K562 (cell line): ENCODE data around the gene ZNF48. TPM values are rescaled to one million over a fixed set of nuclear protein-coding genes. Genes with fewer than 3 reads are reported as not detected.
A peak's percentile ranks its signal among the peaks of the same experiment; 100 is the strongest.

Experiments
- ELF2 ChIP-seq: fragments of 250-450 bp; sonication (Bioruptor Pico); IDR thresholded peaks from 2 replicates; pipeline ENCODE4 v1.5.0; 2021; ENCODE audit warnings: mild to moderate bottlenecking
- MAZ ChIP-seq, 2 experiments: fragments of 450-650 bp in 1 of 2; sonication (generic) in 1 of 2; formaldehyde crosslinking; IDR thresholded peaks in 1 of 2; conservative IDR thresholded peaks in 1 of 2; 2 replicates each; pipeline versions ENCODE4 v1.4.0 to v1.5.0; 2020; ENCODE audit warnings: mild to moderate bottlenecking in 1 of 2, missing genetic modification reagents in 1 of 2
- RCOR1 ChIP-seq, 2 experiments: IDR thresholded peaks; 2 replicates each; pipeline ENCODE4 v1.6.1; 2012; ENCODE audit warnings: low read depth in 2 of 2, low read length in 2 of 2, borderline replicate concordance in 1 of 2, improper control_type of control experiment in 1 of 2
- TCF3 ChIP-seq: sonication (generic); formaldehyde crosslinking; IDR thresholded peaks from 2 replicates; pipeline ENCODE4 v1.4.0; 2020; ENCODE audit warnings: mild to moderate bottlenecking, missing genetic modification reagents
- ZNF766 ChIP-seq: fragments of 200-800 bp; sonication (Bioruptor generic); conservative IDR thresholded peaks from 2 replicates; pipeline ENCODE4 v1.6.1; 2016; ENCODE audit warnings: missing genetic modification characterization, missing compliant biosample characterization
- polyA plus RNA-seq, 8 experiments: library from polyadenylated mRNA; depleted of rRNA in 4 of 8; stranded (reverse) in 5 of 8; unstranded in 3 of 8; fragments of >200 nt; fragmentation: Nextera tagmentation in 2 of 8; fragmentation: Illumina TruSeq in 1 of 8; extraction: Ambion mirVana in 2 of 8; extraction: Trizol in 1 of 8; gene quantifications; 2 replicates each; pipeline versions ENCODE4 v1.2.1 to v1.2.3, GENCODE V29; 2011 to 2014; ENCODE audit warnings: inconsistent platforms in 1 of 8, missing spikeins in 1 of 8
- total RNA-seq, 7 experiments: library from RNA; depleted of rRNA in 6 of 7; stranded (reverse); fragments of >200 nt in 6 of 7; fragmentation: Illumina TruSeq in 2 of 7; extraction: Trizol in 2 of 7; gene quantifications; 2 replicates each; pipeline versions ENCODE4 v1.2.1 to v1.2.3, GENCODE V29; 2011 to 2021; ENCODE audit warnings: low replicate concordance in 1 of 7
- TF ChIP-seq, protein P1 (sequence below): IDR thresholded peaks from 2 replicates; pipeline ENCODE4 v1.6.1; 2011; ENCODE audit warnings: borderline replicate concordance, low read depth, mild to moderate bottlenecking, moderate library complexity, low read length; ENCODE audit not compliant: insufficient read depth, poor library complexity, severe bottlenecking
- TF ChIP-seq, protein P2 (sequence below): fragments of 250-450 bp; sonication (Bioruptor Pico); IDR thresholded peaks from 2 replicates; pipeline ENCODE4 v1.4.0; 2020; ENCODE audit warnings: mild to moderate bottlenecking
- TF ChIP-seq, protein P3 (sequence below): sonication (generic); formaldehyde crosslinking; IDR thresholded peaks from 2 replicates; pipeline ENCODE4 v1.8.0; 2022; ENCODE audit warnings: mild to moderate bottlenecking, missing genetic modification reagents, borderline replicate concordance
- TF ChIP-seq, protein P4 (sequence below), 2 experiments: fragments of 450-650 bp in 1 of 2; sonication (generic) in 1 of 2; formaldehyde crosslinking in 1 of 2; IDR thresholded peaks; 2 replicates each; pipeline versions ENCODE4 v1.7.1 to v1.9.0; 2016 to 2022; ENCODE audit warnings: inconsistent platforms in 1 of 2, mild to moderate bottlenecking in 1 of 2, missing genetic modification reagents in 1 of 2

Gene ZNF48
- total and polyA plus RNA-seq, 9 of the 15 experiments (the other 6 are each of a cell fraction or from before 2014, with no cell fraction given), result 0.38 to 11.6 (median 4.7) TPM

DNA sequence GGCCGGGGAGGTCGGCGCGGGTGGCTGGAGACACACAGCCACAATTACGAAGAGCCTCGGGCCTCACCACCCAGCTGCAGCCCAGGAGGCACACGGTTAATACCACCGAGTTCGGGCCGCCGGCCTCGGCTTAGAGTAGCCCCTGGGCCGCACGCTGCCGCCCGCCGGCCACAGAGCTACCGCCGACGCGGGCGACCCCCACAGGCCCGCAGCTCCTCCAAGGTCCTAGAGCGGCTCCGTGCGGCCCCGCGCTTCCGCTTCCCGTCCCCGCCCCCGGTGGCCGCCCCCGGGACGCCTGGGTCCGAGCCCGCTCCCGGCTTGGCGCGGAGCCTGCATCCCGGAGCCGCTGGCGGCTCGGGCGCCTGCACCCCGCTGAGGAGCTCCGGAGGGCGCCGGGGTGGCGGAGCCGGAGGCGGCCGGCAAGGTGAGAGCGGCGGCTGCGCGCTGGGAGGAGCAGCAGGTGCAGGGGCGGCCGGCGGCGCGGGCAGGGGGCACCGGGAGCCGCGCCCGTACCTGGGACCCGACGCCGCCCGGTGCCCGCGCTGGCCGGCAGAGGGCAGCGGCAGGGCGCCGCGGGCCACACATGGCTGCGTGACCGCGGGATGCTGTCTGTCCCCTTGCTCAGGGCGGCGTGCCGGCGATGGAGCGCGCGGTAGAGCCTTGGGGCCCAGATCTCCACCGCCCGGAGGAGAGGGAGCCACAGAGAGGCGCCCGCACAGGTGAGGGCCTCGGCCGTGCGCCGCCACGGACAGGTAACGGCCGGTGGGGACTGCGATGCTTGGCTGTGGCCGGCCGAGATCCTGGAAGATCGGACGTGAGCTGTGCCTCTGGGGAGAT, at the start of gene ZNF48 (continued):
- TF ChIP-seq RCOR1 (IDR thresholded peaks at IDR 0.05; ENCODE audit: borderline replicate concordance in 1 of 2, low read depth in 2 of 2, low read length in 2 of 2) (no peak), ZNF766 (CRISPR knock-in tag) (0 out of 2 replicates have a peak, but pooled peaks have one; percentile 31), MAZ (CRISPR knock-in tag; conservative IDR thresholded peaks at IDR 0.05 in 1 of 2, IDR thresholded peaks at IDR 0.05 in 1 of 2) (peak; percentile 67 to 81; a peak in 3 of 4 replicates), ELF2 (CRISPR knock-in tag) (peak; percentile 96), TCF3 (CRISPR knock-in tag) (peak; percentile 16; the same call in 1 of the 2 replicates)
- TF ChIP-seq, protein P1, sequence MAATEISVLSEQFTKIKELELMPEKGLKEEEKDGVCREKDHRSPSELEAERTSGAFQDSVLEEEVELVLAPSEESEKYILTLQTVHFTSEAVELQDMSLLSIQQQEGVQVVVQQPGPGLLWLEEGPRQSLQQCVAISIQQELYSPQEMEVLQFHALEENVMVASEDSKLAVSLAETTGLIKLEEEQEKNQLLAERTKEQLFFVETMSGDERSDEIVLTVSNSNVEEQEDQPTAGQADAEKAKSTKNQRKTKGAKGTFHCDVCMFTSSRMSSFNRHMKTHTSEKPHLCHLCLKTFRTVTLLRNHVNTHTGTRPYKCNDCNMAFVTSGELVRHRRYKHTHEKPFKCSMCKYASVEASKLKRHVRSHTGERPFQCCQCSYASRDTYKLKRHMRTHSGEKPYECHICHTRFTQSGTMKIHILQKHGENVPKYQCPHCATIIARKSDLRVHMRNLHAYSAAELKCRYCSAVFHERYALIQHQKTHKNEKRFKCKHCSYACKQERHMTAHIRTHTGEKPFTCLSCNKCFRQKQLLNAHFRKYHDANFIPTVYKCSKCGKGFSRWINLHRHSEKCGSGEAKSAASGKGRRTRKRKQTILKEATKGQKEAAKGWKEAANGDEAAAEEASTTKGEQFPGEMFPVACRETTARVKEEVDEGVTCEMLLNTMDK, result peak; percentile 62
- TF ChIP-seq, protein P2, sequence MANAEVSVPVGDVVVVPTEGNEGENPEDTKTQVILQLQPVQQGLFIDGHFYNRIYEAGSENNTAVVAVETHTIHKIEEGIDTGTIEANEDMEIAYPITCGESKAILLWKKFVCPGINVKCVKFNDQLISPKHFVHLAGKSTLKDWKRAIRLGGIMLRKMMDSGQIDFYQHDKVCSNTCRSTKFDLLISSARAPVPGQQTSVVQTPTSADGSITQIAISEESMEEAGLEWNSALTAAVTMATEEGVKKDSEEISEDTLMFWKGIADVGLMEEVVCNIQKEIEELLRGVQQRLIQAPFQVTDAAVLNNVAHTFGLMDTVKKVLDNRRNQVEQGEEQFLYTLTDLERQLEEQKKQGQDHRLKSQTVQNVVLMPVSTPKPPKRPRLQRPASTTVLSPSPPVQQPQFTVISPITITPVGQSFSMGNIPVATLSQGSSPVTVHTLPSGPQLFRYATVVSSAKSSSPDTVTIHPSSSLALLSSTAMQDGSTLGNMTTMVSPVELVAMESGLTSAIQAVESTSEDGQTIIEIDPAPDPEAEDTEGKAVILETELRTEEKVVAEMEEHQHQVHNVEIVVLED (CRISPR knock-in tag), result peak; percentile 77
- TF ChIP-seq, protein P3, sequence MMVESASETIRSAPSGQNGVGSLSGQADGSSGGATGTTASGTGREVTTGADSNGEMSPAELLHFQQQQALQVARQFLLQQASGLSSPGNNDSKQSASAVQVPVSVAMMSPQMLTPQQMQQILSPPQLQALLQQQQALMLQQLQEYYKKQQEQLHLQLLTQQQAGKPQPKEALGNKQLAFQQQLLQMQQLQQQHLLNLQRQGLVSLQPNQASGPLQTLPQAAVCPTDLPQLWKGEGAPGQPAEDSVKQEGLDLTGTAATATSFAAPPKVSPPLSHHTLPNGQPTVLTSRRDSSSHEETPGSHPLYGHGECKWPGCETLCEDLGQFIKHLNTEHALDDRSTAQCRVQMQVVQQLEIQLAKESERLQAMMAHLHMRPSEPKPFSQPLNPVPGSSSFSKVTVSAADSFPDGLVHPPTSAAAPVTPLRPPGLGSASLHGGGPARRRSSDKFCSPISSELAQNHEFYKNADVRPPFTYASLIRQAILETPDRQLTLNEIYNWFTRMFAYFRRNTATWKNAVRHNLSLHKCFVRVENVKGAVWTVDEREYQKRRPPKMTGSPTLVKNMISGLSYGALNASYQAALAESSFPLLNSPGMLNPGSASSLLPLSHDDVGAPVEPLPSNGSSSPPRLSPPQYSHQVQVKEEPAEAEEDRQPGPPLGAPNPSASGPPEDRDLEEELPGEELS (CRISPR knock-in tag), result no peak; the same call in 1 of the 2 replicates
- TF ChIP-seq, protein P4, sequence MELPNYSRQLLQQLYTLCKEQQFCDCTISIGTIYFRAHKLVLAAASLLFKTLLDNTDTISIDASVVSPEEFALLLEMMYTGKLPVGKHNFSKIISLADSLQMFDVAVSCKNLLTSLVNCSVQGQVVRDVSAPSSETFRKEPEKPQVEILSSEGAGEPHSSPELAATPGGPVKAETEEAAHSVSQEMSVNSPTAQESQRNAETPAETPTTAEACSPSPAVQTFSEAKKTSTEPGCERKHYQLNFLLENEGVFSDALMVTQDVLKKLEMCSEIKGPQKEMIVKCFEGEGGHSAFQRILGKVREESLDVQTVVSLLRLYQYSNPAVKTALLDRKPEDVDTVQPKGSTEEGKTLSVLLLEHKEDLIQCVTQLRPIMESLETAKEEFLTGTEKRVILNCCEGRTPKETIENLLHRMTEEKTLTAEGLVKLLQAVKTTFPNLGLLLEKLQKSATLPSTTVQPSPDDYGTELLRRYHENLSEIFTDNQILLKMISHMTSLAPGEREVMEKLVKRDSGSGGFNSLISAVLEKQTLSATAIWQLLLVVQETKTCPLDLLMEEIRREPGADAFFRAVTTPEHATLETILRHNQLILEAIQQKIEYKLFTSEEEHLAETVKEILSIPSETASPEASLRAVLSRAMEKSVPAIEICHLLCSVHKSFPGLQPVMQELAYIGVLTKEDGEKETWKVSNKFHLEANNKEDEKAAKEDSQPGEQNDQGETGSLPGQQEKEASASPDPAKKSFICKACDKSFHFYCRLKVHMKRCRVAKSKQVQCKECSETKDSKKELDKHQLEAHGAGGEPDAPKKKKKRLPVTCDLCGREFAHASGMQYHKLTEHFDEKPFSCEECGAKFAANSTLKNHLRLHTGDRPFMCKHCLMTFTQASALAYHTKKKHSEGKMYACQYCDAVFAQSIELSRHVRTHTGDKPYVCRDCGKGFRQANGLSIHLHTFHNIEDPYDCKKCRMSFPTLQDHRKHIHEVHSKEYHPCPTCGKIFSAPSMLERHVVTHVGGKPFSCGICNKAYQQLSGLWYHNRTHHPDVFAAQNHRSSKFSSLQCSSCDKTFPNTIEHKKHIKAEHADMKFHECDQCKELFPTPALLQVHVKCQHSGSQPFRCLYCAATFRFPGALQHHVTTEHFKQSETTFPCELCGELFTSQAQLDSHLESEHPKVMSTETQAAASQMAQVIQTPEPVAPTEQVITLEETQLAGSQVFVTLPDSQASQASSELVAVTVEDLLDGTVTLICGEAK (IDR thresholded peaks at IDR 0.05), result peak; percentile 91
- TF ChIP-seq, protein P4 (CRISPR knock-in tag; IDR thresholded peaks at IDR 0.05), result no peak
